Hepatocyte (in vitro differentiated cells): ENCODE measurements around the gene NAPA. TPM values are rescaled to one million over a fixed set of nuclear protein-coding genes. Genes with fewer than 3 reads are reported as not detected.

Source experiments
- DNase-seq: peaks from one replicate; pipeline ENCODE4 v3.0.0-alpha.2; 2016; ENCODE audit warnings: low spot score
- H2AFZ ChIP-seq: fragments of 200-600 bp; sonication (generic); 2 replicates; pipeline ENCODE4 v1.6.0; 2016; ENCODE audit warnings: antibody characterized with exemption, mild to moderate bottlenecking
- H3K27ac ChIP-seq: fragments of 200-600 bp; sonication (generic); 2 replicates; pipeline ENCODE4 v1.5.1; 2016; ENCODE audit warnings: mild to moderate bottlenecking
- H3K27me3 ChIP-seq: fragments of 200-600 bp; sonication (generic); 2 replicates; pipeline ENCODE4 v1.6.1; 2016
- H3K36me3 ChIP-seq: fragments of 200-600 bp; sonication (generic); replicated peaks from 2 replicates; pipeline ENCODE4 v1.5.1; 2016; ENCODE audit warnings: low read depth; ENCODE audit not compliant: insufficient read depth
- H3K4me1 ChIP-seq: fragments of 200-600 bp; sonication (generic); 2 replicates; pipeline ENCODE4 v1.5.1; 2016; ENCODE audit warnings: mild to moderate bottlenecking, moderate library complexity; ENCODE audit not compliant: insufficient read depth
- H3K4me2 ChIP-seq: fragments of 200-600 bp; sonication (generic); 2 replicates; pipeline ENCODE4 v1.6.0; 2016
- H3K4me3 ChIP-seq: fragments of 200-600 bp; sonication (generic); 2 replicates; pipeline ENCODE4 v1.5.1; 2016; ENCODE audit warnings: mild to moderate bottlenecking
- H3K79me2 ChIP-seq: fragments of 200-600 bp; sonication (generic); 2 replicates; pipeline ENCODE4 v1.6.0; 2017; ENCODE audit warnings: mild to moderate bottlenecking
- H3K9me2 ChIP-seq: fragments of 200-600 bp; sonication (generic); replicated peaks from 2 replicates; pipeline ENCODE4 v1.6.0; 2017; ENCODE audit warnings: mild to moderate bottlenecking; ENCODE audit not compliant: insufficient read depth
- H3K9me3 ChIP-seq: fragments of 200-600 bp; sonication (generic); 2 replicates; pipeline ENCODE4 v1.5.1; 2016; ENCODE audit warnings: low read depth, mild to moderate bottlenecking
- H4K20me1 ChIP-seq: fragments of 200-600 bp; sonication (generic); 2 replicates; pipeline ENCODE4 v1.6.0; 2016; ENCODE audit warnings: mild to moderate bottlenecking; ENCODE audit not compliant: insufficient read depth, poor library complexity, severe bottlenecking
- EZH2 ChIP-seq: fragments of 200-600 bp; sonication (generic); IDR thresholded peaks from 2 replicates; pipeline ENCODE4 v1.6.1; 2016; ENCODE audit warnings: antibody characterized with exemption, mild to moderate bottlenecking, borderline replicate concordance
- EZH2phosphoT487 ChIP-seq: fragments of 200-600 bp; sonication (generic); IDR thresholded peaks from one replicate; pipeline ENCODE4 v1.6.1; 2018; ENCODE audit warnings: antibody characterized with exemption, mild to moderate bottlenecking, low read depth, moderate library complexity; ENCODE audit not compliant: unreplicated experiment, severe bottlenecking
- WGBS: methylation state at CpG from one replicate; pipeline ENCODE4 v1.1.6; 2016; ENCODE audit warnings: low lambda C conversion rate; ENCODE audit errors: missing lambda C conversion rate; 5-methylcytosine and 5-hydroxymethylcytosine counted together
- polyA plus RNA-seq: library from polyadenylated mRNA; unstranded; fragments of >200 nt; fragmentation: Nextera tagmentation; extraction: Ambion mirVana; gene quantifications from 2 replicates; pipeline ENCODE4 v1.2.1, GENCODE V29; 2016
- total RNA-seq: library from RNA; depleted of rRNA; stranded (reverse); fragments of >200 nt; gene quantifications from 2 replicates; pipeline ENCODE4 v1.2.3, GENCODE V29; 2014
- TF ChIP-seq, protein P1 (sequence below): fragments of 200-600 bp; sonication (generic); IDR thresholded peaks from 2 replicates; pipeline ENCODE4 v1.5.1; 2016; ENCODE audit warnings: antibody characterized with exemption, mild to moderate bottlenecking; ENCODE audit not compliant: poor library complexity

Gene NAPA
- total and polyA plus RNA-seq, 2 experiments from 2014 or later: 106 to 192 TPM

DNA sequence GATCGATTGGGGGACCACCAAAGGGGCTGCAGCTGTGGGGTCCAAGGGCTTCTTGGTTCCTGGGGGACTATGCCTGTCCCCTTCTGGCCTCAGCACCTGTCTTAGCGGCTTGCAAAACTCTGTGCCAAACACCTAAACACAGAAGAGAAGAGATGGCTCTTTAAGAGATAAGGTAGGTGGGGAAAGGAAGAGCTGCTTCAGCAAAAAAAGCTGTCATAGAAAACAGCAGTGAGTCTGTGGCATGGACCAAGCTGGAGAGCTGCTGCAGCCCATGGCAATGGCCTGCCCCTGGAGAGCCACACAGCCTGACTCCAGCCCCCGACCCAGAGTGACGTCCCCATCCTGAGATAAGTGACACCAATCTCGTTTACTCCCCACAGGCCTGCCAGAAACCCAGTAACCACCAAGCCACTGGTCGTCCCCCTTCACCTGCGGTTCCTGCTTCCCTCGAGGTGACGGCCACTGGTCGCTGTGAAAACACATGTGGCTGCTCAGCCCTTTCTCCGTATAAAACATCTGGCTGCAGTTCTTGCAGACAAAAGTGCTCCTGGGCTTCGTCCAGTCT, 25.0 kb upstream of the NAPA start:
- no peaks in the 10 kb centered on the region for H3K9me2 ChIP-seq
- no peak overlapping the region for H3K27ac ChIP-seq
- no peaks in the 10 kb centered on the region for H4K20me1 ChIP-seq
- no peaks in the 10 kb centered on the region for H3K36me3 ChIP-seq
- no peak overlapping the region for H3K4me3 ChIP-seq
- no peaks in the 10 kb centered on the region for H3K9me3 ChIP-seq
- no peaks in the 10 kb centered on the region for H3K4me1 ChIP-seq
- TF ChIP-seq EZH2phosphoT487 (no peak), EZH2 (no peak)
- TF ChIP-seq, protein P1, sequence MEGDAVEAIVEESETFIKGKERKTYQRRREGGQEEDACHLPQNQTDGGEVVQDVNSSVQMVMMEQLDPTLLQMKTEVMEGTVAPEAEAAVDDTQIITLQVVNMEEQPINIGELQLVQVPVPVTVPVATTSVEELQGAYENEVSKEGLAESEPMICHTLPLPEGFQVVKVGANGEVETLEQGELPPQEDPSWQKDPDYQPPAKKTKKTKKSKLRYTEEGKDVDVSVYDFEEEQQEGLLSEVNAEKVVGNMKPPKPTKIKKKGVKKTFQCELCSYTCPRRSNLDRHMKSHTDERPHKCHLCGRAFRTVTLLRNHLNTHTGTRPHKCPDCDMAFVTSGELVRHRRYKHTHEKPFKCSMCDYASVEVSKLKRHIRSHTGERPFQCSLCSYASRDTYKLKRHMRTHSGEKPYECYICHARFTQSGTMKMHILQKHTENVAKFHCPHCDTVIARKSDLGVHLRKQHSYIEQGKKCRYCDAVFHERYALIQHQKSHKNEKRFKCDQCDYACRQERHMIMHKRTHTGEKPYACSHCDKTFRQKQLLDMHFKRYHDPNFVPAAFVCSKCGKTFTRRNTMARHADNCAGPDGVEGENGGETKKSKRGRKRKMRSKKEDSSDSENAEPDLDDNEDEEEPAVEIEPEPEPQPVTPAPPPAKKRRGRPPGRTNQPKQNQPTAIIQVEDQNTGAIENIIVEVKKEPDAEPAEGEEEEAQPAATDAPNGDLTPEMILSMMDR: no peak
- H3K4me2 ChIP-seq: no peak overlapping the region
- WGBS: 51% methylated on average over 12 of the region's 12 CpGs
- H3K27me3 ChIP-seq: no peaks in the 10 kb centered on the region
- H2AFZ ChIP-seq: no peak overlapping the region
- H3K79me2 ChIP-seq: no peaks in the 10 kb centered on the region
- no peak for DNase-seq

- Histone ChIP-seq H2AFZ (no peak overlapping the region), H3K4me2 (no peak overlapping the region), H3K9me2 (no peaks in the 10 kb centered on the region), H3K27me3 (no peaks in the 10 kb centered on the region), H3K9me3 (no peaks in the 10 kb centered on the region), H3K36me3 (no peaks in the 10 kb centered on the region), H3K79me2 (no peaks in the 10 kb centered on the region), H3K4me1 (no peaks in the 10 kb centered on the region), H4K20me1 (no peaks in the 10 kb centered on the region), H3K27ac (no peak overlapping the region), H3K4me3 (no peak overlapping the region)
- TF ChIP-seq, protein P1: no peak
- TF ChIP-seq EZH2: no peak
- no peak for TF ChIP-seq EZH2phosphoT487
- DNase-seq: no peak
- 98% methylated on average over 5 of the region's 5 CpGs for WGBS
Measured at GRCh38 chr19:47538812-47539211, 23.9 kb upstream of the NAPA start.

- TF ChIP-seq, protein P1: no peak
- no peak for TF ChIP-seq EZH2
- TF ChIP-seq EZH2phosphoT487: no peak
- 89% methylated on average over 4 of the region's 4 CpGs for WGBS
- Histone ChIP-seq H3K4me2 (no peak overlapping the region), H3K79me2 (no peaks in the 10 kb centered on the region), H4K20me1 (no peaks in the 10 kb centered on the region), H3K9me2 (no peaks in the 10 kb centered on the region), H2AFZ (no peak overlapping the region), H3K27ac (no peak overlapping the region), H3K27me3 (no peaks in the 10 kb centered on the region), H3K36me3 (no peaks in the 10 kb centered on the region), H3K4me3 (no peak overlapping the region), H3K9me3 (no peaks in the 10 kb centered on the region), H3K4me1 (no peaks in the 10 kb centered on the region)
- no peak for DNase-seq
Measured at GRCh38 chr19:47537493-47537892, 22.6 kb upstream of the NAPA start.

DNA sequence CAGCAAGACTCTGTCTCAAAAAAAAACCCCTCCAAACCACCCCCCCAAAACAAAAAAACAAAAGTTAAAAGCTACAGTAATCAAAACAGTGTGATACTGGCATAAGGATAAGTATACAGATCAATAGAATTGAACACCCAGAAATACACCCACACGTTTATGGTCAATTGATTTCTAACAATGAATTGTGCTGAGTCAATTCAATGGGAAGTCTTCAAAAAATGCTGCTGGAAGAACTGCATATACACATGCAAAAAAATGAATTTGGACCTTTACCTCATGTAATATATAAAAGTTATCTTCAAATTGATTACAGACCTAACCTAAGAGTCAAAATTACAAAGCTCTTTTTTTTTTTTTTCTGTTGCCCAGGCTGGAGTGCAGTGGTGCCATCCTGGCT, 19.8 kb upstream of the NAPA start:
- no peaks in the 10 kb centered on the region for H3K27me3 ChIP-seq
- 68% methylated on average over 1 of the region's 1 CpG for WGBS
- H3K79me2 ChIP-seq: no peaks in the 10 kb centered on the region
- no peaks in the 10 kb centered on the region for H4K20me1 ChIP-seq
- H3K9me3 ChIP-seq: no peaks in the 10 kb centered on the region
- H3K9me2 ChIP-seq: no peaks in the 10 kb centered on the region
- H3K4me2 ChIP-seq: no peak overlapping the region
- TF ChIP-seq EZH2phosphoT487 (no peak), EZH2 (no peak)
- TF ChIP-seq, protein P1: no peak
- H3K4me3 ChIP-seq: no peak overlapping the region
- H3K4me1 ChIP-seq: no peaks in the 10 kb centered on the region
- H3K36me3 ChIP-seq: no peaks in the 10 kb centered on the region
- DNase-seq: no peak
- H2AFZ ChIP-seq: no peak overlapping the region
- no peak overlapping the region for H3K27ac ChIP-seq
